Fibroblast of lung (primary cell): ENCODE results near the gene KIZ.

Experiments
- EZH2 ChIP-seq: IDR thresholded peaks from 2 replicates; pipeline ENCODE4 v1.5.1; 2012; ENCODE audit warnings: low read length, control low read depth, mild to moderate bottlenecking; ENCODE audit errors: missing control alignments
- TF ChIP-seq, protein P1 (sequence below), 2 donors: IDR thresholded peaks in 1 of 2; conservative IDR thresholded peaks in 1 of 2; 1 replicate in 1 of 2; 2 replicates in 1 of 2; pipeline ENCODE4 v1.5.1; 2011 to 2012; ENCODE audit warnings: low read length in 2 of 2, control low read depth in 1 of 2, inconsistent platforms in 1 of 2, low read depth in 1 of 2, mild to moderate bottlenecking in 1 of 2

DNA sequence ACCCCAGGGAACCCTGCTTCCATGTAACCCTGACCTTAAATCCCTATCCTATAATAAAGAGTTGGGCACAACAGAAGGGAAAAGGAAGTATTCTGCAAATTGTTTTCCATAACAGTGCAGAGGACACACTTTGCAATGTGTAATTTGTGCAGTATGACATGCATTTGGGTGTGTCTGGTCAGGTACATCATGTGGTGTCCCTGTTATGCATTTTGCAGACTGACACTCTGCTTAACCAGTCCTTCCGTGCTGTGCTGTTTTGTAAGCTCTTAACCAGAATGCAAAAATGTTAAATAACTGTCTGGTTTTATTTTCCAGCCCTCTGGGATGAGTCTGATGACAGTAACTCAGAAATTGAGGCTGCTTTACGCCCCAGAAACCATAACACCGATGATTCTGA lies 120.3 kb downstream of the KIZ start:
- TF ChIP-seq, protein P1, sequence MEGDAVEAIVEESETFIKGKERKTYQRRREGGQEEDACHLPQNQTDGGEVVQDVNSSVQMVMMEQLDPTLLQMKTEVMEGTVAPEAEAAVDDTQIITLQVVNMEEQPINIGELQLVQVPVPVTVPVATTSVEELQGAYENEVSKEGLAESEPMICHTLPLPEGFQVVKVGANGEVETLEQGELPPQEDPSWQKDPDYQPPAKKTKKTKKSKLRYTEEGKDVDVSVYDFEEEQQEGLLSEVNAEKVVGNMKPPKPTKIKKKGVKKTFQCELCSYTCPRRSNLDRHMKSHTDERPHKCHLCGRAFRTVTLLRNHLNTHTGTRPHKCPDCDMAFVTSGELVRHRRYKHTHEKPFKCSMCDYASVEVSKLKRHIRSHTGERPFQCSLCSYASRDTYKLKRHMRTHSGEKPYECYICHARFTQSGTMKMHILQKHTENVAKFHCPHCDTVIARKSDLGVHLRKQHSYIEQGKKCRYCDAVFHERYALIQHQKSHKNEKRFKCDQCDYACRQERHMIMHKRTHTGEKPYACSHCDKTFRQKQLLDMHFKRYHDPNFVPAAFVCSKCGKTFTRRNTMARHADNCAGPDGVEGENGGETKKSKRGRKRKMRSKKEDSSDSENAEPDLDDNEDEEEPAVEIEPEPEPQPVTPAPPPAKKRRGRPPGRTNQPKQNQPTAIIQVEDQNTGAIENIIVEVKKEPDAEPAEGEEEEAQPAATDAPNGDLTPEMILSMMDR (conservative IDR thresholded peaks at IDR 0.05 in 1 of 2, IDR thresholded peaks at IDR 0.05 in 1 of 2; ENCODE audit: low read depth in 1 of 2, low read length in 2 of 2): no peak
- TF ChIP-seq EZH2: no peak
